Activated naive CD4-positive, alpha-beta T cell treated with anti-CD3 and anti-CD28 coated beads for 36 hours (primary cell): ENCODE data around the gene RELL2. TPM values are rescaled to one million over a fixed set of nuclear protein-coding genes. Genes with fewer than 3 reads are reported as not detected.

Source experiments
- CTCF ChIA-PET: fragments of 350-600 bp; sonication (Branson Sonifier 250); formaldehyde crosslinking; loops from one replicate; lab custom pipeline; 2021; ENCODE audit warnings: antibody characterized with exemption; lab: Charles Lee
- DNase-seq: peaks from one replicate; pipeline ENCODE4 v3.0.0-alpha.2; 2020
- H3K27ac Mint-ChIP-seq: one replicate; pipeline ENCODE4 v1.8.0; 2021; ENCODE audit warnings: mild to moderate bottlenecking, mixed read lengths
- H3K27me3 Mint-ChIP-seq: one replicate; pipeline ENCODE4 v1.8.0; 2021; ENCODE audit warnings: low read depth, mixed read lengths
- H3K36me3 Mint-ChIP-seq: one replicate; pipeline ENCODE4 v1.8.0; 2021; ENCODE audit warnings: low read depth, mixed read lengths
- H3K4me1 Mint-ChIP-seq: one replicate; pipeline ENCODE4 v1.8.0; 2021; ENCODE audit warnings: low read depth, mixed read lengths
- H3K4me3 Mint-ChIP-seq: one replicate; pipeline ENCODE4 v1.8.0; 2021; ENCODE audit warnings: mild to moderate bottlenecking, moderate library complexity, mixed read lengths
- H3K9me3 Mint-ChIP-seq: one replicate; pipeline ENCODE4 v1.8.0; 2021; ENCODE audit warnings: mixed read lengths
- intact Hi-C: fragments of 100-400 bp; cut with micrococcal nuclease; formaldehyde crosslinking; loops from one replicate; pipeline ENCODE4 v1.15.1; 2023
- total RNA-seq, 2 experiments: library from RNA; stranded (reverse); gene quantifications; one replicate each; pipeline ENCODE4 v1.2.3, GENCODE V29; 2021

The RELL2 gene
- total RNA-seq, 2 experiments from 2014 or later = 20.9 to 21.1 TPM

DNA sequence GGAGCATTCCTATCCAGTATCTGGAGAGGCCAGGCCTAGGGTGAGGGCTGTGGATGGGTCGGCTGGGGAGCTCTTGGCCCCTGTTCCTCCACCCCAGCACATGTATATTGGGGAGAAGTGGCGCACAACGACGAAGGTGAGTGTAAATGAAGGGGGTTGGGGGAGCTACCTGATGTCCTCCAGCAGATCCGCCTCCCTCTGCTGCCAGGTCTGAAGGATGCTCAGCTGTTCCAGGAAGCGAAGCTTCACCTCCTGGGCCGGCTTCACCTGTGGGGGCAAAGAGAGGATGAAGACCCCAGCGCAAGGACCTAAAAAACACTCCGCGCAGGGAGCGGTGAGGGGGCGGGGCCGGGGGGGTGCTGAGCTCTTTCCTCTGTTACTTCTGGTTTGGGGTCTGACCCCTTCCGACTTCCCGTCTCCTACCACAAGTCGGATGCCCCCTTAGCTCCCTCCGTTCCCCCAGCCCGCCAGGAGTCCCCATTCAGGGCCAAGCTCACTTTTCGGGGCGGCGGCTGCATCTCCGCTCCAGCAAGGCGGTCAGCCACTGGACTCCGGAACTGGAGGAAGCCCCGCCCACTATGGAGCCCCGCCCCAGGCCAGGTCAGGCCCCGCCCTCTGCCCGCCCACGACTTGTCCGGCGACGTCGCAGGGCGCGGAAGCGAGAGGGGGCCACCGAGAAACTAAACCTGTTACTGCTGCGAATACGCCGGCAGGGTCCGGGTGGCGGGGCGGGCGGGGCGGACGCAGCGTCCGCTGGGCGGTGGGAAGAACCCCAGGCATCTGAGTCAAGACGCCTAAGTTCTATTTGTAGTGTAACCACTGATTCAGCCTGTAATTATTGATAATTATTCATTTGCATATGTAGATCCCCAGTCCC lies 14.3 kb downstream of the RELL2 start, which contains the start of gene FCHSD1:
TSS of gene FCHSD1 (minus strand) at position 568 of the 877 bp plus-strand sequence. CDS start at position 518, 50 bp downstream.
- Mint-ChIP-seq H3K4me1 (peaks cover 18% of the 10 kb centered on the region), H3K27me3 (no peaks in the 10 kb centered on the region)
- CTCF ChIA-PET = interaction anchor here (0.6 to 2.6 kb wide), 13 partner anchors 8 to 322 kb away, joined by 3 to 14 read pairs (median 3); partner anchors contain the start of genes HDAC3, RELL2 and RNF14

DNA sequence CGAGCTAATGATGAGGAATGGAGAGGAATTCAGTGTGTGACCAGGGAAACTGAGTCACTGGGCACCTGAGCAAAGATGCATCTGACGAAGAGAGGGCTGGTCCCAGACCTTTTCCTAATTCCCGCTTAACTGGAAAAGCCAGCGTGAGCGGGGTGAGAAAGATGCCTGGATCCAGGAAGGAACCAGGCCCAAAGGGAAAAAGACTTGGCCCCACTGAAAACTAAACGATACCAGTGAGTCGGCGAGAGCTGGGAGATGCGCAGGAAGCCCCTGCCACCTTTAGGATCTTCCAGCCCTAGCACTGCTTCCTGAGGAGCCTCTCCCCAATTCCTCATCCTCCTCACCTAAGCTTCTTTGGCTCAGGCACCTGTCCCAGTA lies 14.9 kb downstream of the RELL2 start:
- no peak for DNase-seq
- H3K27me3 Mint-ChIP-seq = no peaks in the 10 kb centered on the region
- no peaks in the 10 kb centered on the region for H3K36me3 Mint-ChIP-seq
- peak overlapping the region; percentile 89 for H3K4me3 Mint-ChIP-seq
- H3K4me1 Mint-ChIP-seq = peaks cover 18% of the 10 kb centered on the region
- no peaks in the 10 kb centered on the region for H3K9me3 Mint-ChIP-seq
- H3K27ac Mint-ChIP-seq = peak overlapping the region; percentile 9
- intact Hi-C loops = loop anchor here (1.0 kb wide), 3 partner anchors 9 to 59 kb away; no protein-coding TSS in a partner anchor
- CTCF ChIA-PET = interaction anchor here (1.0 to 3.0 kb wide), 8 partner anchors 8 to 317 kb away, joined by 3 to 14 read pairs (median 5); partner anchors contain the start of genes HDAC3, RELL2 and RNF14

More for the DNA sequence above, 14.3 kb downstream of the RELL2 start, which contains the start of gene FCHSD1:
- intact Hi-C loops = loop anchor here (1.0 kb wide), 3 partner anchors 9 to 59 kb away; no protein-coding TSS in a partner anchor
- Mint-ChIP-seq H3K27ac (peak within 1 kb of the TSS; percentile 84), H3K4me3 (peak within 1 kb of the TSS; percentile 89), H3K9me3 (no peaks in the 10 kb centered on the region), H3K36me3 (no peaks in the 10 kb centered on the region)
- peak; percentile 86 for DNase-seq

DNA sequence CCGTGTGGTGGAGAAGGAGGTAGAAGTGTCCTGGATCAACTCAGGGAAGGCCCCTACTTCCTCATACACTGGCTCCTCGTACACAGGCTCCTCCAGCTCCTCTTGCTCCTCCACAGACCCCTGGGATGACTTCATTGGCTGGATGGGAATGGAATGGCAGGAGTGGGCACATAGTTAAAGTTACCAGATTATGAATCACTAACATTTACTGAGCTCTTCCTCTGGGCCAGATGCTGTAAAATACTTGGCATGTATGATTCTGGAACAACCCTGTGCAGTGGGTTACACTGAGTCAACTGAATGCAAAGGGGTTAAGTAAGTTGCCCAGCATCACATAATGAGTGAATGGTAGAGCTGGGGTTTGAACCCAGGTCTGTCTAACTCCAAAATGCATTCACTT lies 17.5 kb downstream of the RELL2 start:
- intact Hi-C loops = no loop called here
- no peaks in the 10 kb centered on the region for H3K27me3 Mint-ChIP-seq
- H3K4me1 Mint-ChIP-seq = peaks cover 18% of the 10 kb centered on the region
- no peaks in the 10 kb centered on the region for H3K9me3 Mint-ChIP-seq
- CTCF ChIA-PET = interaction anchor here (1.1 to 3.0 kb wide), 2 partner anchors 10 to 11 kb away, joined by 8 to 10 read pairs; no protein-coding TSS in a partner anchor
- H3K27ac Mint-ChIP-seq = no peak overlapping the region
- no peak for DNase-seq
- H3K4me3 Mint-ChIP-seq = no peak overlapping the region
- H3K36me3 Mint-ChIP-seq = no peaks in the 10 kb centered on the region

DNA sequence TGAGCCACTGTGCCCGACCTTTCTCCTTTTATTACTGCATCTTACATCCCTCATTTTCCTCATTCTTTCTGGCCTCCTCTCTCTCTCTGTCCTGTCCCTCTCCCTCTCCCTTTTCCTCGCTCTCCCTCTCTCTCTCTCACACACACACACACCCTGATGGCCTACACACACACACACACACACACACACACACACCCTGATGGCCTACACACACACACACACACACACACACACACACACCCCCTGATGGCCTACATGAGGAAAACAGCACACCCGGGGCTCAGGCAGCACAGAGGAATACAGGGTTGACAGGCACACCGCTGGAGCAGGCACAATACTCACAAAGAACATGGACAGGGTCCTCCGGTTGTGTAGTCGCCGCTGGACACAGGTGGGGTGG lies 18.2 kb downstream of the RELL2 start:
- intact Hi-C loops = no loop called here
- DNase-seq = no peak
- no peak overlapping the region for H3K4me3 Mint-ChIP-seq
- no peak overlapping the region for H3K27ac Mint-ChIP-seq
- peaks cover 14% of the 10 kb centered on the region for H3K4me1 Mint-ChIP-seq
- H3K9me3 Mint-ChIP-seq = no peaks in the 10 kb centered on the region
- H3K36me3 Mint-ChIP-seq = no peaks in the 10 kb centered on the region
- CTCF ChIA-PET = interaction anchor here (1.1 kb wide), 1 partner anchor 224 kb away, joined by 3 read pairs; no protein-coding TSS in a partner anchor
- no peaks in the 10 kb centered on the region for H3K27me3 Mint-ChIP-seq

DNA sequence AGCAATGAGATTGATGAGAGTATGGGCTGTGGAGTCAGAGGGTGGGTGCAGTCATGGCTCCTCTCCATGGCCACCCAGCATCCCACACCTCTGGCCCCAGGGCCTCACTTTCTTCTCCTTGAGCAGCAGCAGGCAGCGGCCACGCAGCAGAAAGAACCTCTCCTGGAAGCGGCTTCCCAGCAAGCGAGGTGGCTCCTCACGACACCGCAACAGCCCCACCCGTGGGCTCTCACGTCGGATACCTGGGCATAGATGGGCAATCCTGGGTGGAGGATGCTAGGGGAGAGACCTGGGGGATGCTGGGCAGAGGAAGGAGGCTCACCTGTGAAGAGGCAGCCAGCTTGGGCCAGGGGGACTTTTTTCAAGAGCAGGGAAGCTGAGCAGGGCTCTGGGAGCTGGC lies 19.6 kb downstream of the RELL2 start:
- CTCF ChIA-PET = interaction anchor here (1.1 to 1.7 kb wide), 2 partner anchors 36 to 222 kb away, joined by 3 to 6 read pairs; no protein-coding TSS in a partner anchor
- H3K36me3 Mint-ChIP-seq = no peaks in the 10 kb centered on the region
- DNase-seq = no peak
- H3K27ac Mint-ChIP-seq = no peak overlapping the region
- H3K4me1 Mint-ChIP-seq = peaks cover 6% of the 10 kb centered on the region
- no peaks in the 10 kb centered on the region for H3K9me3 Mint-ChIP-seq
- H3K27me3 Mint-ChIP-seq = no peaks in the 10 kb centered on the region
- no peak overlapping the region for H3K4me3 Mint-ChIP-seq
- intact Hi-C loops = no loop called here

DNA sequence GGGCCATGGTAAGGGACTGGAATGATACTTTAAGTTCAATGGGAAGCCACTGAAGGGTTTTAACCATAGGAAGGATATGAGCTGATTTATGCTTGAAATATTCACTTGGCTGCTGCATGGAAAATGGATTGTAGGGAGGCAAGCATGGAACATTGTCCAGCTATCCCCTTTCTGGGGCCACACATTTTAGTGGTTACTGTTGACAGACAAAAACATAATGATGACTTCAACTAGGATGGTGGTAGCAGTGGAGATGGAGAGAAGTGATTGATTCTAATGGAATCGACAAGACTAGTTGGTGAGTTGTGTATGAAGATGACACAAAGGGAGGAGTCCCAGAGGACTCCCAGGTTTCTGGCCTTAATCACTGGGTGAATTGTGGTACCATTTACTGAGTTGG lies 20.6 kb downstream of the RELL2 start:
- no peak for DNase-seq
- Mint-ChIP-seq H3K4me3 (no peak overlapping the region), H3K4me1 (peaks cover 2% of the 10 kb centered on the region), H3K27ac (no peak overlapping the region), H3K36me3 (no peaks in the 10 kb centered on the region), H3K27me3 (no peaks in the 10 kb centered on the region), H3K9me3 (no peaks in the 10 kb centered on the region)
- intact Hi-C loops = no loop called here
- CTCF ChIA-PET = interaction anchor here (0.7 to 3.7 kb wide), 3 partner anchors 35 to 306 kb away, joined by 4 to 18 read pairs (median 6); no protein-coding TSS in a partner anchor

DNA sequence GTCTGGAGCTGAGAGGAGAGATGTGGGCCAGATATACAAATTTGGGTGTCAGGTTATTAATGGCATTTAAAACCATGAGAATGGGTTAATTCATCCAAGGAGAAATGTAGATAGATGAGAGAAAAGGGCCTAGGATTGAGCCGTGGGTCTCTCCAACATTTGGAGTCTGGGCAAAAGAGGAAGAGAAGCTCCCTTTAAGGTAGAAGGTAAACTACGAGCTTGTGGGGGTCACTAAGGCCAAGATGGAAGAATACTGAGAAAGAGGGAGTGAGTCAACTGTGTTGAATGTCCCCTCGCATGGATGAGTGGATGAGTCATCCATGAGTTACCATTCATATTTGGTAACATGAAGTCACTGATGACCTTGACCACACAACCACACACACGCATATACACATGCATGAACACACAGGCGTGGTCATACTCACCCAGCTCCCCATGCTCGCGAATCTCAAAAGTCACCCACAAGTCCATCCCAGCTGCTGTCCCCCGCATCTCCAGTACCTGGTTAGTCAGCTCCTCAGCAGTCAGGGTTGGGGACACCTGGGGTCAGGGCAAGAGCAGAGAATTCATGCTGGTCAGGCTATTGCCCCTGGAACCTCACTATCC lies 21.2 kb downstream of the RELL2 start:
- intact Hi-C loops = no loop called here
- Mint-ChIP-seq H3K4me3 (no peak overlapping the region), H3K9me3 (no peaks in the 10 kb centered on the region), H3K4me1 (no peaks in the 10 kb centered on the region), H3K27ac (no peak overlapping the region), H3K36me3 (no peaks in the 10 kb centered on the region), H3K27me3 (no peaks in the 10 kb centered on the region)
- no peak for DNase-seq
- CTCF ChIA-PET = interaction anchor here (0.5 to 3.7 kb wide), 6 partner anchors 11 to 303 kb away, joined by 3 to 18 read pairs (median 6); no protein-coding TSS in a partner anchor

DNA sequence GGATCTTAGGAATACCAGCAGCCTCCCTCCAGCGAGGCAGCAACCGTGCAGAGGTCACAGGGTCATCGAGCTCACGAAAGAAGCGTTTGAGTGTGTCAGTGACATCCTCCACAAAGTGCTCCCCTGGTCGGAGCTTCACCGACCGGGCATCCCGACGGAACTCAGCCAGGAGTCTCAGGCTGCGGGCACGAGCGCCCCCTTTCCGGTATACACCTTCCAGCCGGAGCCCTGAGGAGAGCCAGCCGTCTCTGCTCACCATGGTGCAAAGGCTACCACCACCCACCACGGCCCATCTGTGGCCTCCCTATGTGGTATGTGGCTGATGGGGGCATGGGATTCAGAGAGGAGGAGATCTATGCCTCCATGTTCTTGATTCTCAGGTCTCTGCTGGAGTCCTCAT lies 25.2 kb downstream of the RELL2 start:
- Mint-ChIP-seq H3K4me3 (no peak overlapping the region), H3K36me3 (no peaks in the 10 kb centered on the region), H3K27me3 (no peaks in the 10 kb centered on the region), H3K27ac (no peak overlapping the region), H3K9me3 (no peaks in the 10 kb centered on the region), H3K4me1 (peaks cover 2% of the 10 kb centered on the region)
- DNase-seq = no peak
- CTCF ChIA-PET = interaction anchor here (1.9 kb wide), 1 partner anchor 70 kb away, joined by 7 read pairs; no protein-coding TSS in a partner anchor
- intact Hi-C loops = no loop called here

DNA sequence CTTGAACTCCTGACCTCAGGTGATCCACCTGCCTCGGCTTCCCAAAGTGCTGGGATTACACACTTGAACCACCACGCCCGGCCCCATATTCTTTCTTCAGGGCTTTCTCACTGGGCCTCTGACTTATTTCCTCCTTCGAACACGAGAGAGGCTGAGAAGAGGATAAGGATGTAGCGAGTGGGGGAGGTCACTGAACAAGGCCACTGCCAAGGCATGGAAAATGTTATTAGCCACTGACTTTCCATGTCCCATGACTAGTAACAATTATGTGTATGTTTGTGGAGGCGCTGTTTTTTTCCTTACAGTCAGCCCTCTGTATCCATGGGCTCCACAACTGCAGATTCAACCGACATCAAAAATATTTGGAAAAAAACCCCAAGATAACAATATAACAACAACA lies 26.7 kb downstream of the RELL2 start:
- intact Hi-C loops = no loop called here

DNA sequence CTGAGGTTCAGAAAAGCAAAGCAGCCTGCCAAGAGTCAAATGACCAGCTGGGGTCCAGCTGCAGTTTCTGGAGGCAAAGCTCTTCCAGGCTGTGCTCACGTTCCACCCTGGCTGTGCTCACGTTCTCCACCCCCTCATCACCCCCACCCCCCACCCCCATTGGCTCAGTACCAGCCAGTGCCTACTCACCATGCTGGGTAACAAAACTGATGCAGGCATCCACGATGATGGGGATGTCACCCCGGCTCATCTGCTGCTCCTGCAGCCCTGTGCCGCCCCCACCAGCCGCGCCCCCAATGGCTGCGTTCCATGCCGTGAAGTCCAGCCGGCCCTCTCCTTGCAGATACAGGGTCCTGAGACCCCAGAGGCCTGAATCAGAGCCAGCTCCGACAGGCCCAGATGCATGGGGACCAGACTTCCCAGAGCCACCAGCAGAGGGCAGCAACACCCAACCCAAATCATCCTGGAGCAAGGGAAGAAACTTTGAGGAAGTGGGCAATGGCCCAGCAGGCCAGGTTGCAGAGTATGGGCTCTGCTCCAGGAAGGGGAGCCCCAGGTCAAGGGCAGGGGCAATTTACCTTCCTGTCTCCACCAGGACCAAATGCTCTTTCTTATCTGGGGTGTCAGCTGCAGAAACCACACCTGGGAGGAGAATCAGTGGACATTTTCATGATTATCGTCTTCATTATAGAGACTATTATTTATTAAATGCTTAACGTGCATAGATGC lies 28.1 kb downstream of the RELL2 start:
- H3K36me3 Mint-ChIP-seq = no peaks in the 10 kb centered on the region
- intact Hi-C loops = loop anchor here (1.0 to 2.0 kb wide), 6 partner anchors 16 to 295 kb away; no protein-coding TSS in a partner anchor
- peaks cover 2% of the 10 kb centered on the region for H3K4me1 Mint-ChIP-seq
- no peak overlapping the region for H3K27ac Mint-ChIP-seq
- peak; percentile 84 for DNase-seq
- H3K27me3 Mint-ChIP-seq = no peaks in the 10 kb centered on the region
- CTCF ChIA-PET = interaction anchor here (0.6 to 2.9 kb wide), 22 partner anchors 8 to 304 kb away, joined by 3 to 18 read pairs (median 4); partner anchors contain the start of genes FCHSD1, HDAC3, PCDH1 and RELL2
- no peaks in the 10 kb centered on the region for H3K9me3 Mint-ChIP-seq
- H3K4me3 Mint-ChIP-seq = no peak overlapping the region

More for the DNA sequence above, 26.7 kb downstream of the RELL2 start:
- Mint-ChIP-seq H3K4me1 (peaks cover 2% of the 10 kb centered on the region), H3K4me3 (no peak overlapping the region), H3K9me3 (no peaks in the 10 kb centered on the region), H3K27me3 (no peaks in the 10 kb centered on the region), H3K36me3 (no peaks in the 10 kb centered on the region), H3K27ac (no peak overlapping the region)
- CTCF ChIA-PET = interaction anchor here (0.6 to 2.9 kb wide), 11 partner anchors 8 to 355 kb away, joined by 3 to 18 read pairs (median 4); partner anchors contain the start of gene PCDH1
- DNase-seq = no peak
